ENCODE data around the gene FTSJ3. TPM values are rescaled to one million over a fixed set of nuclear protein-coding genes. Genes with fewer than 3 reads are reported as not detected.
"Not testable (repeated sequence)": the region's sequence is repeated elsewhere in the genome, so short reads cannot be mapped to it uniquely, and the experiment has no call there.

Gene FTSJ3
- 10 to 100 TPM; 22.7 to 30.9 TPM for total RNA-seq

GRCh38 chr17:63827002-63827800 lies at the start of gene FTSJ3, which contains the start of gene PSMC5:
FTSJ3 (minus strand) TSS chr17:63827663; CDS start chr17:63826902, 761 bp downstream.
PSMC5 (plus strand) TSS chr17:63827431; CDS start chr17:63827491, 60 bp downstream.
- TF ChIP-seq POLR2A (IDR thresholded peaks at IDR 0.05) (peak; percentile 53 to 87 (median 82)), CTCF (IDR thresholded peaks at IDR 0.05) (peak in 6 of 7 experiments; percentile 22 to 65 (median 46))
- Histone ChIP-seq H3K27me3 (no peaks in the 10 kb centered on the region), H3K4me3 (peak within 1 kb of the TSS; percentile 43 to 89), H3K4me1 (peaks cover 33% of the 10 kb centered on the region), H3K27ac (peak within 1 kb of the TSS; percentile 80 to 95 (median 90)), H3K9me3 (no peaks in the 10 kb centered on the region), H3K36me3 (replicated peaks in 1 of 2; ENCODE audit: insufficient read depth in 1 of 2, low read depth in 2 of 2) (peaks cover 4 to 32% of the 10 kb centered on the region in 2 donors)
- DNase-seq (peak; percentile 94 to 97 (median 96)), ATAC-seq (peak; percentile 94)
- intact Hi-C loops (cut with DNase I): no loop called here
- 0 to 1% methylated on average over 41 to 58 of the region's 58 CpGs for WGBS, 2 donors

GRCh38 chr17:63874693-63875092 lies 47.2 kb upstream of the FTSJ3 start:
- ATAC-seq; H3K9me3 ChIP-seq; H3K36me3 ChIP-seq (replicated peaks in 1 of 2; ENCODE audit: insufficient read depth in 1 of 2, low read depth in 2 of 2); H3K4me1 ChIP-seq; H3K4me3 ChIP-seq; H3K27me3 ChIP-seq; DNase-seq; H3K27ac ChIP-seq; intact Hi-C loops (cut with DNase I): not testable (repeated sequence)
- 63 to 76% methylated on average over 4 to 6 of the region's 6 CpGs for WGBS, 2 donors

- H3K27me3 ChIP-seq; DNase-seq; intact Hi-C loops (cut with DNase I); H3K36me3 ChIP-seq (replicated peaks in 1 of 2; ENCODE audit: insufficient read depth in 1 of 2, low read depth in 2 of 2); H3K4me3 ChIP-seq; H3K9me3 ChIP-seq; H3K27ac ChIP-seq; H3K4me1 ChIP-seq; ATAC-seq: not testable (repeated sequence)
- 74 to 97% methylated on average over 3 to 5 of the region's 8 CpGs for WGBS, 2 donors
Measured at GRCh38 chr17:63874061-63874626, 46.7 kb upstream of the FTSJ3 start.

GRCh38 chr17:63873577-63873976 lies 46.1 kb upstream of the FTSJ3 start, which contains the start of gene CSH2:
CSH2 (minus strand) TSS chr17:63873677; CDS start chr17:63873614, 63 bp downstream.
- H3K4me3 ChIP-seq; H3K27ac ChIP-seq; H3K4me1 ChIP-seq; DNase-seq; ATAC-seq; H3K27me3 ChIP-seq; intact Hi-C loops (cut with DNase I); H3K9me3 ChIP-seq; H3K36me3 ChIP-seq (replicated peaks in 1 of 2; ENCODE audit: insufficient read depth in 1 of 2, low read depth in 2 of 2): not testable (repeated sequence)
- 73 to 82% methylated on average over 2 of the region's 7 CpGs for WGBS, 2 donors

GRCh38 chr17:63871646-63872365 lies 44.3 kb upstream of the FTSJ3 start:
- H3K4me1 ChIP-seq; intact Hi-C loops (cut with DNase I); H3K36me3 ChIP-seq (replicated peaks in 1 of 2; ENCODE audit: insufficient read depth in 1 of 2, low read depth in 2 of 2); H3K27ac ChIP-seq; H3K9me3 ChIP-seq; ATAC-seq; DNase-seq; H3K4me3 ChIP-seq; H3K27me3 ChIP-seq: not testable (repeated sequence)
- WGBS, 2 donors: 89 to 93% methylated on average over 13 to 14 of the region's 15 CpGs

GRCh38 chr17:63870292-63870665 lies 42.8 kb upstream of the FTSJ3 start:
- H3K4me1 ChIP-seq: not testable (repeated sequence)
- WGBS, 2 donors: 65 to 69% methylated on average over 4 of the region's 4 CpGs

GRCh38 chr17:63869491-63870291 lies 42.2 kb upstream of the FTSJ3 start:
- H3K36me3 ChIP-seq (replicated peaks in 1 of 2; ENCODE audit: insufficient read depth in 1 of 2, low read depth in 2 of 2); H3K27me3 ChIP-seq; DNase-seq; H3K4me3 ChIP-seq; ATAC-seq; intact Hi-C loops (cut with DNase I); H3K4me1 ChIP-seq; H3K27ac ChIP-seq; H3K9me3 ChIP-seq: not testable (repeated sequence)
- 47 to 48% methylated on average over 9 of the region's 9 CpGs for WGBS, 2 donors

More at GRCh38 chr17:63870292-63870665, 42.8 kb upstream of the FTSJ3 start:
- H3K9me3 ChIP-seq; H3K4me3 ChIP-seq; H3K27me3 ChIP-seq; ATAC-seq; intact Hi-C loops (cut with DNase I); H3K27ac ChIP-seq; DNase-seq; H3K36me3 ChIP-seq (replicated peaks in 1 of 2; ENCODE audit: insufficient read depth in 1 of 2, low read depth in 2 of 2): not testable (repeated sequence)

- H3K27ac ChIP-seq; H3K36me3 ChIP-seq (replicated peaks in 1 of 2; ENCODE audit: insufficient read depth in 1 of 2, low read depth in 2 of 2); DNase-seq; H3K4me3 ChIP-seq; H3K4me1 ChIP-seq; H3K9me3 ChIP-seq; intact Hi-C loops (cut with DNase I); ATAC-seq; H3K27me3 ChIP-seq: not testable (repeated sequence)
- WGBS, 2 donors: 54 to 72% methylated on average over 4 of the region's 7 CpGs
Measured at GRCh38 chr17:63866625-63867024, 39.2 kb upstream of the FTSJ3 start.
